ENCODE data around the gene TRAPPC8.

- TF ChIP-seq CTCF (IDR thresholded peaks at IDR 0.05; ENCODE audit: borderline replicate concordance, extremely low read depth, low read length, poor library complexity, severe bottlenecking) (no peak), EZH2 (IDR thresholded peaks at IDR 0.05; ENCODE audit: borderline replicate concordance, low read depth, low read length, severe bottlenecking) (no peak)
Observed at GRCh38 chr18:31828613-31829012, 114.3 kb downstream of the TRAPPC8 start.

Measured in DND-41 (cell line).